ENCODE measurements around the gene SPRY4.
"Not testable (repeated sequence)": the region's sequence is repeated elsewhere in the genome, so short reads cannot be mapped to it uniquely, and the experiment has no call there.

Gene SPRY4

DNA sequence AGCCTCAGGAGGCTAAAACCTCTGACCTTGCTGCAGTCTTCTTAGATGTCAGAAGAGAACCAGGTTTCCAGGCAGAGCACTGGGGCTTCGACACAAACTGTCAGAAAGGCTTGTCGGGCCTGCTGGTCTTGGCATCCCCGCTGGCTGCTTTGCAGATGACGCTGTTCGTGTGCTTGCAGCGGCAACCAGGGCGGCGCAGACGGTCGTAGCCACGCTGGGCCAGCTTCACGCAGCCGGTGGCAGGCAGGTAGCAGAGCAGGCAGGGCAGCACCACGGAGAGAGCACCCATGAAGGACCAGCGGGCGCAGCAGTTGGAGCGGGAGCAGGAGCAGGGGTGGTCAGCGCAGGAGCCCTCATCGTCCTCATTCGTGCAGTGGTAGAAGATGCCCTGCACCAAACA lies 10.7 kb downstream of the SPRY4 start:
- no peak for DNase-seq (ENCODE audit: low read depth)

DNA sequence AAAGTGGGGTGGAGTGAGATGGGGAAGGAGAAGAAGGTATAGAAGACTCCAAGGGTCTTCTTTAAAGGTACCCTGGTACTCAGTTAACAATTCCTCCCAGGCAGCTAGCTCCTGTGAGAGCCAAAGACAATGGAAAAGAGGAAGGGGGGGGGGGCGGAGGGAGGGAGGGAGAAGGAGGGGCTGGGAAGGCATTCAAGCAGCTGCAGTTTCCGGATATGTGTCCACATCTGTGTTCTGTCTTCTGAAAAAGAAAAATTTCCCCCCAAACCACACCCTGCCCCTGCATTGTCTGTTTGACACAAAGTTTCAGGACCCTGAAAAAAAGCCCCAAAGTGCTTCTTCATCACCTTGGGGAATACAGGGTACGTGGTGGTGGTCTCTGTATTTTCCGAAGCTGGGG lies 11.1 kb downstream of the SPRY4 start:
- DNase-seq (ENCODE audit: low read depth): no peak

DNA sequence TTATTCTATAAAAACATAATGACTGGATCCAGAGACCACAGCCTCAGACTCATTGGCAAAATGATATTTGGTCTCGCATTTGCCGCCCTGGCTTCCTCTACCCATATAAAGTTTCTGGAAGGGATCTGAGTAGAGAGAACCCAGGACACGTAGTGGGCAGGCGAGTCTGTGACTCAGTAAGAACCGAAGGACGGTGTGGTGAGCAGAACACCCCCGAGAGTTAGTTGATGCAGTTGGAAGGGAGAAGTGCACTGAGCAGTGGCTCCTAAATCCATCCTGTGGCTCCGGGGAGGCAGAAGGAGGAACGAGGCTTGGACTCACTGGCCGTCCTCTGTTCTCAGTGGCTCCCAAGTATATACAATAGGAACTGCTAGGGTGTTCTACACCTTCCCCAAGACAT lies 11.5 kb downstream of the SPRY4 start:
- no peak for DNase-seq (ENCODE audit: low read depth)

DNA sequence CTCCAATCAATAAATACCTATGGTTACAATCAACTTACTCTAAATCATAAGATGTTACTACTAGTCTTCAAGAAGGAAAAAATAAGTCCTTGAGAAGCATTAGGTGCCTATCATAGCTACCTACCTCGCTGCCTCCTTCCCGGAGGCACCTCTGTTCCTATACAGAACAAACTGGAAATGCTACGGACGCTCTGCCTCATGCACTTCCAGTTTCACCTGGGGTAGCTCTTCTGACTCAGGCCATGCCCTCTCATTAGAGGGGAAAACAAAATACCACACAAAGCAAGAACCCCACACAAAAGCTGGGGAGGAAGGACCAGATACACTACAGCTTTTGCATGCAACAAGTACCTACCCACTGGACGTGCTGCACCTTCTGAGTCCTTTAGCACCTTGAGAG lies 12.4 kb downstream of the SPRY4 start:
- DNase-seq (ENCODE audit: low read depth): no peak

DNA sequence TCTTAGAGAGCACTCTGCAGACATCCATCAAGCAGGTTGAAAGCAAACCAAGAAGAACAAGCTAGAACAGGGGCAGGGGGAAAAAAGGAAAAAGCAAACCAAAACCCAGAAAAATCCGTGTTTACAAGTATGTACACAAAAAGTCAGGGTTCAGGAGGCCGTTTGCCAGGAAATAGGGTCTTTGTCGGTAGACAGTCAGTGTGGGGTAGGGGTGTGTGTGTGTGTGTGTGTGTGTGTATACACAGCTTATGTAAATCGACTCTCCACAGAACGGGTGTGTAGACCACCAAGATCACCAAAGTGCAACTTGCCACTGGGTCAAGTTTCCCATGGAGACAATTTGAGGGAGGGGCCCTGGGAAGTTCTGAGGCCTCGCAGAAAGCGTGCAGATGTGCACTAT lies 13.1 kb downstream of the SPRY4 start:
- no peak for DNase-seq (ENCODE audit: low read depth)

DNA sequence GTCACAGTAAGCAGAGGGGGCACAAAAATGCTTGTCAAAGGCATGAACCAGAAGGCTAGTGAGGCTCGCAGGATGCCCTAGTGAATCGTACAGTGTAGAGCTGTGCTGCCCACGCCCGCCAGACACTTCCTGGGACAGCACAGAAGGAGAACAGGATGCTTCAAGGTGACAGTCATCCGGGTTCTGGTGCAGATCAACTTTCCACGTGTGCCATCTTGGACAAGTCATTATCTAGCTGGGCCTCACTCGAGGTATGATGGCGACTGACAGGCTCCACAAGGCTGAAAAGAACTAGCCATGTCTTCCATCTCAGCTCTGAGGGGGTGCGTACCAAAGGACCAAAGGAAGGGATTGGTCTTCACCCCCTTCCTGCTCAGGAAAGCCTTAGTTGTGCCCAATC lies 14.0 kb downstream of the SPRY4 start:
- DNase-seq (ENCODE audit: low read depth): no peak

DNA sequence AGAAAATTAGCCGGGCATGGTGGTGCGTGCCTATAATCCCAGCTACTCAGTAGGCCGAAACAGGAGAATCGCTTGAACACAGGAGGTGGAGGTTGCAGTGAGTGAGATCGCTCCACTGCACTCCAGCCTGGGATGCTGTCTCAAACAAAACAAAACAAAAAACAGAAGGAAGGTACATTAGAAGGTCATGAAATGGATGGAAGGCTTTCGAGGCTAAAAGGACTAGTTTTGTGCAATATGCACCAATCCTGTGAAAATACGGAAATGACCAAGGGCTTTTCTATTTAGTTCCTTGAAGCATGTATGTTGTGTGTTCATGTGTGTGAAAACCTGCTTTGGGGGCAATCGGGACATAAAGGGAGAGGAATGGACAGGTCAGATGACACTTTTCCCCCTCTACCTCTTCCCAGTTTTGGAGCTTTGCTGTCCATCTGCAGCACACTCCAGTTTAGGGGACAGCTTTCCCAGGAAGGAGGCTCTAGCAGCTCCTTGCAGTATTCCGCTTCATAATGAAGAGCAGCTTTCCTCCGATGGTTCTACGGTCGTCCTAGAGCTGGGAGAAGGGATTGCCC lies 15.0 kb downstream of the SPRY4 start:
- no peak for DNase-seq (ENCODE audit: low read depth)

DNA sequence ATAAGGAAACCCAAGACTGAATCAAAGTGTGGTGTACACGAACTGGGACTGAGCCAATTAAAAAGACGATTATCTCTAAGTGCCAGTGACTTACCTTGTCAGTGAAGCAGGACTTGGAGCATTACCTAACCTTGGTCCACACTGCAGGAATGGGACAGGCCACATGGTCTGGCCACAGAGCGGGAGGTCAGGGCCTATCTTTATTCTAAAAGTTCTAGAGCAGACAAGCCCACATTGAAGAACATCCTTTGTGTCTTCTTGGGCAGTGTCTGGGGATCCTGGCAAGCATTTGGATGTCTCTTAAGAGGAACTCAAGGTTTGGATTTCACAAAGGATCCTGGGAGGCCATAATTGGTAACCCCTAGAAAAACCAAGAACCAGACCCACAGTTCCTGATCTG lies 16.5 kb downstream of the SPRY4 start:
- DNase-seq (ENCODE audit: low read depth): no peak

DNA sequence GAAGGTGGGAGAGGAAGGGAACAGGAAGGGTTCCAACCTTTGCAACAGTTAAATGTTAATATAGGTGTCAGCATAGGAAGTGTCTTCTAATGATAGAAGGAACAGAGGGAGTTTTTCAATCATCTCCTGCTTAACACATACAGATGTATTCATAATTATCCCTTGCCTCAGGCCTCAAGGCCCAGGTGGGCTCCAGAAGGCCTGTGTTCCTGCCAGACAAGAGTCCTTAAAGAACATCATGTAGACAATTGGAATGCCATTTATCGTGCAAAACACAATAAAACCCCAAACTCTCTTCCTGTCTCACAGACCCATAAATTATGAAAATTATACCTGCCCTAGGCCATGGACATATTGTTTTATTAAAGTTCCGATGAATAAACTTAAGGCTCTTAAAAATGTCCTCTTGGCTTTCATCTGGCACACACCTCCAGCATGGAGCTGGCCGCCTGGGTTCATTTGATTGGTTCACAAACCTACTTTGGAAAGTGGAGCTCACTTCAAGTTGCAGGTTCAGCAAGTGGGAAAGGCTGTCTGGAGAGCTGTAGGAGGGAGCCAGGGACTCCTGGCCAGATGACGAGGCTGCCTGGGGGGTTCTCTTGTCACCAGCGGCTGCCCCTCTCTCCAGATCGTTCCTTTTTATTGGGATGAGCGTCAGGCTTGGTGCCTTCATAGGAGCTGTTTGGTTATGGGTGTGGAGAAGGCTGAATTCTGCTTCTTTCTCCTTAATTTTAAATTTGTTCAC lies 17.5 kb downstream of the SPRY4 start:
- no peak for DNase-seq (ENCODE audit: low read depth)

DNA sequence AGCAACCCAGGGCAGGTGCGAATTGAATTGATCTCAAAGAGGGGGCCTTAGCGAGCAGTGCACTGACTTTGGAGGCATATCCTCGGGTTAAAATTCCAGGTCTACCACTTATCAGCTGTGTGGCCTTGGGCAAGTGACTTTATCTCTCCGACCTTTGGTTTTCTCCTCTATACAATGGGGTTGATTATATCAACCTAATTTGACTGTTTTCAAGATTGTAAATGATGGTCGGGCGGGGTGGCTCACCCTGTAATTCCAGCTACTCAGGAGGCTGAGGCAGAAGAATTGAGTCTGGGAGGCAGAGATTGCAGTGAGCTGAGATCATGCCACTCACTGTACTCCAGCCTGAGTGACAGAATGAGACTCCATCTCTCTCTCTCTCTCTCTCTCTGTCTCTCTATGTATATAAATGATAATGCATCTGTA lies 18.7 kb downstream of the SPRY4 start:
- DNase-seq (ENCODE audit: low read depth): no peak

DNA sequence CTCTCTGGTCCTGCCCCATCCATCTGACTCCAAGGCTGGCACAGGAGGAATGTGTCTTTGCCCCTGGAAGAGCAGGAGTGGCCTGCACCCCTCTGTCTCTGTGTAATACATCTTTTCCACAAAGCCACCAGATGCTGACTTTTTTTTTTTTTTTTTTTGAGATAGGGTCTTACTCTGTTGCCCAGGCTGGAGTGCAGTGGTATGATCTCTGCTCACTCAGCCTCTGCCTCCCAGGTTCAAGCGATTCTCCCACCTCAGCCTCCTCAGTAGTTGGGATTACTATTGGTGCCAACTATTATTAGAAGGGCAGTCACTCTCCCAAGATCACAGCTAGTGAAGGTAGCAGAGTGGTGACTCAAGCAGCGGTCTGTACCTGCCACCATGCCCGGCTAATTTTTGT lies 19.6 kb downstream of the SPRY4 start:
- no peak for DNase-seq (ENCODE audit: low read depth)

DNA sequence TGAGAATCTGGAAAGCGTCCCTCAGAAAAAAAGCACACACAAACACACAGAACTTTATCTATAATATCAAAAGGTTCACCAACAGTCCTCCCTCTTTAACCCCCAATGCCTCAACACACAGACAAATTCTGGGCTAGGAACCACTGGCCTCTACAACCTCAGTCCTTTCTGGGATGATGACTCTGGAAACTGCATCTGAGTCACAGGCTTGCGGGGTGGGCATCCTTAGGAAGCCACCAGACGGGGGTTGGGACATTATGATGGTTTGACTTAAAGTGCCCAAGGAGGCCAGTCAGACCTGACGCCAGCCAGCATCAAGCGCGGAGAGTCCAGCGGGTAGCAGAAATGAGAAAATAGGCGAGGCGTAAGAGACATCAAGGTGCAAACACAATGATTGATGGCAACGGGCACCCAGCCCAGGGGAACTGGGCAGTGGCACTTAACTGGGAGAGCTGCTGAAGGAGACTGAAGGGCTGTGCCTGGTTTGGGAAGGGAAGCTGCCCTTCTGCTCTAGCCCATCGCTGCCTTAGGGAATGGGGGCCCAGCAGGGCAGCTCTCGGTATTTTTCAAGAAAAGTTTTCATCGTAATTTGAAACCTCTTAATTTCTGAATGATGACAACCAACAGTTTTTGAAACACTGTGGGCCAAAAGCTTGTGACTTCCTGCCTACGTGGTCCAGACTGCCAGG lies 20.7 kb downstream of the SPRY4 start:
- DNase-seq (ENCODE audit: low read depth): no peak

DNA sequence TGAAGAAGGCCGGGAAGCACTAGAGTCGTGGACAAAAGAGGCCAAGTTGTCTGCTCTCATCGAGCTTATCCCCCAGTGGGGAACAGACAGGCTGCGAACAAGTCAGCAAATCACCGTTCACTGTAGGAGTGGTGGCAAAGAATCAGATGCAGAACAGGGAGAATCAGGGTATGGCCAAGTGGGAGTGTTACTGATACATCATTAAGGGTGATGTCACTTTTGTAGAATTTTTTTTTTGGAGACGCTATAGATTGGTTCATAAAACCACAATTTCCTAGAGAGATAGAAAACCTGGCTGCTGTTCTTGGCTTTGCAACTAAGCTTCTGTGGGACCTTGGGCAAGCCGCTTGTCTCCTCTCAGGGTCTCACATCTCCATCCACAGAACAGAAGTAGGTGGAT lies 21.3 kb downstream of the SPRY4 start:
- DNase-seq (ENCODE audit: low read depth): no peak

DNA sequence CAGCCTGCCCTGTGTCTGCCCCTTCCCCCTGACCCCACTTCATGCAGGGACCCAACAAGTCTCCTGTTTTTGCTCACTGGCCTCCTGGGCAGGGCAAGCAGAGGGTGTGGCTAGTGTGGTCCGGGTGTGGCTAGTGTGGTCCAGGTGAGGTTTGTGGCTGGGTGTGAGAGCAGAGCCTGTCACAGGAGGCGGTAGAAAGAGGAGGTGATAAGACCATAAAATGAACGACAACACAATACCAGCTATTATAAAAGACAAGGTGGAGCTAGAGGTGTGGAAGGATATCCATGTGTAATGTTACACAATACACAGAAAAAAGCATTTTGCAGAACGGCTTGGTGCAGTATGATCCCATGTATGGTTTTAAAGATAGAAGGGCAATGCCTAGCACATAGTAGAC lies 23.3 kb downstream of the SPRY4 start:
- DNase-seq (ENCODE audit: low read depth): no peak

DNA sequence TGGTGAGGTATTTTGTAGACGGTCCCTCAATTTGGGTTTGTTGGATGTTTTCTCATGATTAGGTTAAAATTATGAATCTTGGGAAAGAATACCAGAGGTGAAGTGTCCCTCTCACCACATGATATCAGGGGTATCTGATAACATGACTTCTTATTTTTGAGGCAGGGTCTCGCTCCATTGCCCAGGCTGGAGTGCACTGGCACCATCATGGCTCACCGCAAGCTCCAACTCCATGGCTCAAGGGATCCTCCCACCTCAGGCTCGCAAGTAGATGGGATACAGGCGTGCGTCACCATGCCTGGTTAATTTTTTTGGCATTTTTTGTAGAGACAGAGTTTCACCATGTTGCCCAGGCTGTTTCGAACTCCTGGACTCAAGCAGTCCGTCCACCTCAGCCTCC lies 24.1 kb downstream of the SPRY4 start:
- DNase-seq (ENCODE audit: low read depth): no peak

DNA sequence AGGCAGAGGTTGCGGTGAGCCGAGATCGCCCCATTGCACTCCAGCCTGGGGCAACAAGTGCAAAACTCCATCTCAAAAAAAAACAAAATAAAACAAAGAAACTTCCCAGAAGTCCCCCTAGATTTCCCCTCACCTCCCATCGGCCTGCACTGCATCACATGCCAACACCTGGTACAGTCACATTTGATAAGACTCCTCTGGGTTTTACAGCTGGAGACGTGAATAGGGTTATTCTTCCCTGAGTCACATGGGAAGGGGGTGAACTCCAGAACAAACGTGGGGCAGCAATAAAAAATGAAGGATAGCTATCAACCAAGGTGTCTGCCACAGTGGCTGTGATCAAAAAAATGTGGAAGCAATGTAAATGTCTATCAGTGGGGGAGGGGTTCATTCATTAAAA lies 26.0 kb downstream of the SPRY4 start:
- no peak for DNase-seq (ENCODE audit: low read depth)

DNA sequence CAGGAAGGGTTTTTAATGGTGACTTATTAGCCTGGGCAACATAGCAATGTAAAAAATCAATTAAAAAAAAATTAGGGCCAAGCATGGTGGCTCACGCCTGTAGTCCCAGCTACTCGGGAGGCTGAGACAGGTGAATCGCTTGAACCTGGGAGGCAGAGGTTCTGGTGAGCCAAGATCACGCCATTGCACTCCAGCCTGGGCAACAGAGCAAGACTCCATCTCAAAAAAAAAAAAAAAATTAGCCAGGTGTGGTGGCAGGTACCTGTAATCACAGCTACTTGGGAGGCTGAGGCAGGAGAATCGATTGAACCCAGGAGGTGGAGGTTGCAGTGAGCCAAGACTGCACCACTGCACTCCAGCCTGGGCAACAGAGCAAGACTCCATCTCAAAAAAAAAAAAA lies 27.0 kb downstream of the SPRY4 start:
- not testable (repeated sequence) for DNase-seq (ENCODE audit: low read depth)

DNA sequence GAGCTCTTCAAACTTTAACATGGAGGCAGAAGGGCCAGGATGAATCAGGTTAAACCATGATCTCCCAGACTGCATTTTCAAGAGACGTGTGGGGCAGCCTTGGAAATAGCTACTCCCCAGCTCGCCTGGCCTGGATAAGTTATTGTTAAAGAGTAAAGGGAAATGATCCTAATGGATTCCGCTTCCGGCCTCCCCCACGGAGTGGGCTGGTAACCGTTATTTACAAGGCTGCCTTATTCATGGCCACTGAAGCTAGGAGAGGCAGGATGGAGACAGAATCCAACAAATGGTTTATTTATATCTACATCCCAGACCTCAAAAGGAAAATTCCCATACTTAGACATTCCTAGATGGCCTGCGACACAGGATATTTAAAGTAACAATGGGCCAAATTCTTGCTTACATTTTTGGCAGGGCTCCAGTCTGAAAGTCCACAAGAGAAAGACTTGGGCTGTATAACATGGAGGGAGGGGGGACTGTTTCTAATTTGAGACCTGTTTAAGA lies 27.9 kb downstream of the SPRY4 start:
- no peak for DNase-seq (ENCODE audit: low read depth)

DNA sequence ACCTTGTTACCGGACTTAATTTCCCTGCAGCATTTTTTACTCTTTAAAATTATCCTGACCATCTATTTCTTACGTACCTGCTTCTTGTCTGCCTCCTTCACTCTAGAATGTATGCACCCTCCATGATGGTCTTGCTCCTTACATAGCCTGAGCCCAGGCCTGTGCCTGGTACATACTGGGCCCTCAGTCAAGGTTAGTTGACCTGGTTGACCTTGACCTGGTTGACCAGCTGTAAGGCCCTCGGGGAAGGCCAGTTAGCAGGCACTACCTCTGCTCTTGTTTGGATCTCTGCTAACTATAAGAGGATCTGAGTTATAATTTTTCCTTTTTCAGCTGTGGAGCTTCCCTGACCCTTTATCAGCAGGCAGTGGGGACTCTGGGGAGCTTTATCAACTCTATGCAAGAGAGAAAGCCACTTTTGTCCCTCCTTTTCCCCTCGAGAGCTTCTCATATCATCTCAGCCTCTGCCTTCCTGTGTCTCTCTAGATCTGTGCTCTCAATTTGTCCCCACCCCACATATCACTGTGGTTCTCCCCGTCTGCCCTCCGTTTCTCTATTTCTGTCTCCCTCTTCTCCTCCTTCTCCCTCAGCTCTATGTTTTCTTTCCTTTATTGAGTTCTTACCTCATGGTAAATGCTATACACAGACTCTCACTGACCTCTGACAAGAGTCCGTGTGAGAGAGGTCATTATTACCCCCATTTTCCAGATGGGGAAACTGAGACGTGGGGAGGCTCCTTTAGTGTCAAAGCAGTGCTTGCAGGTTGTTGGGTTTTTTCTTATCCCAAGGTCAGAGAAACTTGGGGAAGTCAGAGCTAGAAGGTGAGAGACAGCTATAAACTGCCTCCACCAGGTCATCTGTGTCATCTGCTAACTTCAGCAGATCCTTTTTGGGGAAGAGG lies 28.6 kb downstream of the SPRY4 start:
- no peak for DNase-seq (ENCODE audit: low read depth)

DNA sequence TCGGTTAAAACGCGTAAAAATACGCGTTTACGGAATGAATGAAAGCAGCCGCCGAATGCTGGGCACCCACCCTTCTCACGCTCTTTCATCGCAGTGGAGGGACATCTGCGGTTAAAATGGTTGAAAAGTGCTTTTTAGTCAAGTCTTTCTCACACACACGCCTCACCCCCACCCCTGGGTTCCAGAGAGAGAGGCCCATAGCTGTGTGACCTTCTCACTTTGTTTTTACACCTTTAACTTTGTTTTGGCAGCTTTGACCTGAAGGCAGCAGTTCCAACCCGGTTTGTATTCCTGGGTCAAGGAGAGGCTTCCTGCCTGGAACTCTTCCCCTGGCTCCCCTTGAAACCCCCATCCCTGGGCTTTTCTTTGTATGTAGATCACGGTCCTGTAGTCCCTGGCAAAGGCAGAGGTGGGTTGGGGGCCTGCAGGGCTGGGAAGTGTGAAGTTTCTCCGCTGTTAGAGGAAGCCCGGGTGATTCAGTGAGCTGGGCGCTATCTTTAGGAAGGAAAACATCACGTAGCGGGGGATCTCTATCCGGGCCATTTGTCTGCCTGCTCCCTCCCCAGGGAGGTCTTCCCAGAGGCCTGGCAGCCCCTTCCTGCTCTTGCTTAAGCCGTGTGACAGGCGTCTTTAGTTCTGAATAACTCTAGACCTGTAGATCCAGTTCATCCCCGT lies 29.6 kb downstream of the SPRY4 start:
- no peak for DNase-seq (ENCODE audit: low read depth)

DNA sequence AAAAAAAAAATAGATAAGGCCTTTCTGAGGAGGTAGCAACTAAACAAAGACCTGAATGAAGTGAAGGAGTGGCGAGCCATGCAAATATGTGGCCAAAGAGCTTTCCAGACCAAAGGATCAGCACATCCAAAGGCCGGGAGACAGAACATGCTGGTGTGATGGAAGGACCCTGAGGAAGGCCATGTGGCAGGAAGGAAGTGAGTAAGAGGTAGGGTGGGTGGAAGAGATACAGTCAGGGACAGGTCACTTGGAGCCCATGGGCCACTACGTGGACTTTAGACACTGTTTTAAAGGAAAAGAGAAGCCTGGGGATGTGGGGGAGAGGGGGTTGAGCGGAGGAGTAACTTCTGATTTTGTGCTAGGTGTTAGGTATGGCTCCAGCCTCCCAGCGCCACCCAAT lies 31.3 kb downstream of the SPRY4 start:
- no peak for DNase-seq (ENCODE audit: low read depth)

DNA sequence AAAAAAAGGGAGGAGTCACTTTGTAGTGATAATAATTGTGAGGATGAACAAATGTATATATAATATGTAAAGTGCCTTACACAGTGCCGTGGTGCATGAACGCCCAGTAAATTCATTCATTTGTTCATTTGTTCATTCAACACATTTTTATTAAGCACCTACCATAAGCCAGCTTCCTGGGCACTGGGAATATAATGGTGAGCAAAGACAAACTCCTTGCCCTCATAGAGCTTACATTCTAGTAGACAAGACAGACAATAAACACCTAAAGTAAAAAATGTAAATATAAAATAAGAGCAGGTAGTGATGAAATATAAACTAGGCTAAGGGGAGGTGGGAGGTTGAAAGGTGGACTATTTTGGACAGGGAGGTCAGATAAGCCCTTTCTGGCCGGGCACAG lies 32.0 kb downstream of the SPRY4 start:
- DNase-seq (ENCODE audit: low read depth): no peak

Data from stimulated activated CD8-positive, alpha-beta memory T cell treated with anti-CD3 and anti-CD28 coated beads, Interleukin-12 subunit alpha, Interleukin-12 subunit beta, amount 100 ng/mL, for 1 hour (primary cell).